ENCODE measurements around the gene DHODH.

- TF ChIP-seq CTCF (IDR thresholded peaks at IDR 0.05) (no peak), POLR2A (IDR thresholded peaks at IDR 0.05) (no peak), POLR2AphosphoS5 (IDR thresholded peaks at IDR 0.05) (no peak)
These were observed 34.3 kb upstream of the DHODH start for GRCh38 chr16:71974068-71974818.

Data from transverse colon (tissue), 4 donors.